HepG2 (cell line): ENCODE measurements around the gene UNC79. TPM values are rescaled to one million over a fixed set of nuclear protein-coding genes. Genes with fewer than 3 reads are reported as not detected.

Experiments
- ATAC-seq: fragments of 200-7000 bp; cut with Tn5 transposase; 3 replicates; pipeline ENCODE4 v1.9.1; 2020; ENCODE audit warnings: mild to moderate bottlenecking, moderate library complexity
- BruUV-seq: library from RNA; stranded (reverse); fragments of 400-500 nt; replicated peaks from 2 replicates; lab custom pipeline; 2021; lab: Mats Ljungman, UMichigan
- CTCF ChIA-PET: fragments of 300-600 bp; formaldehyde crosslinking; extraction: SDS; loops from one replicate; lab custom pipeline; 2021; ENCODE audit warnings: low total read pairs, inconsistent platforms, low intra/inter-chr PET ratio; lab: Yijun Ruan, JAX
- POLR2A ChIA-PET: fragments of 350-600 bp; sonication (Branson Sonifier 250); formaldehyde crosslinking; loops from one replicate; lab custom pipeline; 2020; ENCODE audit warnings: antibody characterized with exemption, inconsistent platforms; lab: Yijun Ruan, JAX
- DNase-seq: peaks from one replicate; pipeline ENCODE4 v3.0.0-alpha.2; 2015; ENCODE audit warnings: low spot score
- FAIRE-seq: peaks from 3 replicates; lab custom pipeline; 2011; peaks lifted over from hg19 to GRCh38; lab: Jason Lieb, UNC
- H2AFZ ChIP-seq: one replicate; pipeline ENCODE4 v1.6.1; 2011; ENCODE audit warnings: low read length, inconsistent platforms
- H3K27ac ChIP-seq: fragments of 300-600 bp; 3 replicates; pipeline ENCODE4 v1.8.0; 2011; ENCODE audit warnings: mixed run types, mild to moderate bottlenecking, mixed read lengths, low read length, inconsistent platforms; ENCODE audit not compliant: insufficient read depth; ENCODE audit errors: extremely low read length
- H3K27me3 ChIP-seq, 2 experiments: fragments of 200-600 bp in 1 of 2; 2 replicates in 1 of 2; 3 replicates in 1 of 2; pipeline versions ENCODE4 v1.6.0 to v1.8.0; 2011; ENCODE audit warnings: low read length in 2 of 2, mild to moderate bottlenecking in 2 of 2, moderate library complexity in 2 of 2, inconsistent platforms in 1 of 2; ENCODE audit not compliant: insufficient read depth in 2 of 2, control insufficient read depth in 1 of 2
- H3K36me3 ChIP-seq, 2 experiments: fragments of 200-600 bp in 1 of 2; replicated peaks in 1 of 2; 2 replicates in 1 of 2; 3 replicates in 1 of 2; pipeline versions ENCODE4 v1.5.1 to v1.8.0; 2011; ENCODE audit warnings: low read length in 2 of 2, inconsistent platforms in 1 of 2; ENCODE audit not compliant: insufficient read depth in 2 of 2, control insufficient read depth in 1 of 2
- H3K4me1 ChIP-seq: 2 replicates; pipeline ENCODE4 v1.5.1; 2012; ENCODE audit warnings: low read length, inconsistent platforms; ENCODE audit not compliant: insufficient read depth
- H3K4me2 ChIP-seq: 2 replicates; pipeline ENCODE4 v1.6.0; 2011; ENCODE audit warnings: low read depth, low read length, inconsistent platforms
- H3K4me3 ChIP-seq, 3 experiments: fragments of 200-600 bp in 1 of 3; sonication (generic), shearing (Covaris generic) in 1 of 3; replicated peaks in 1 of 3; 2 replicates each; pipeline ENCODE4 v1.5.1; 2011 to 2016; ENCODE audit warnings: low read length in 3 of 3, inconsistent platforms in 2 of 3, low read depth in 2 of 3, mild to moderate bottlenecking in 2 of 3, control low read depth in 1 of 3, mixed read lengths in 1 of 3; ENCODE audit not compliant: insufficient read depth in 1 of 3
- H3K79me2 ChIP-seq: one replicate; pipeline ENCODE4 v1.6.1; 2011; ENCODE audit warnings: low read length, inconsistent platforms; ENCODE audit not compliant: insufficient read depth
- H3K9ac ChIP-seq: 2 replicates; pipeline ENCODE4 v1.6.0; 2011; ENCODE audit warnings: mild to moderate bottlenecking, low read depth, low read length, inconsistent platforms; ENCODE audit not compliant: insufficient read depth
- H3K9me3 ChIP-seq: 2 replicates; pipeline ENCODE4 v1.5.1; 2012; ENCODE audit warnings: mild to moderate bottlenecking, low read length
- H4K20me1 ChIP-seq: 2 replicates; pipeline ENCODE4 v1.6.0; 2011; ENCODE audit warnings: inconsistent platforms, mild to moderate bottlenecking, low read length, moderate library complexity; ENCODE audit not compliant: insufficient read depth
- CTCF ChIP-seq: sonication (generic); formaldehyde crosslinking; IDR thresholded peaks from 2 replicates; pipeline ENCODE4 v1.5.0; 2020; ENCODE audit warnings: mild to moderate bottlenecking, missing genetic modification reagents, moderate library complexity
- GATAD1 ChIP-seq: IDR thresholded peaks from 2 replicates; pipeline ENCODE4 v1.6.1; 2016; ENCODE audit warnings: missing genetic modification reagents, missing compliant biosample characterization
- HNF1B ChIP-seq: sonication (generic); formaldehyde crosslinking; IDR thresholded peaks from 2 replicates; pipeline ENCODE4 v1.5.1; 2020; ENCODE audit warnings: mild to moderate bottlenecking, moderate library complexity, missing genetic modification reagents
- IKZF4 ChIP-seq: sonication (generic); formaldehyde crosslinking; IDR thresholded peaks from 2 replicates; pipeline ENCODE4 v1.5.1; 2020; ENCODE audit warnings: borderline replicate concordance, mild to moderate bottlenecking, low read depth, missing genetic modification reagents; ENCODE audit errors: not compliant biosample characterization
- SMAD3 ChIP-seq: sonication (generic); formaldehyde crosslinking; IDR thresholded peaks from 2 replicates; pipeline ENCODE4 v1.4.0; 2020; ENCODE audit warnings: missing genetic modification reagents
- SMC3 ChIP-seq: IDR thresholded peaks from 2 replicates; pipeline ENCODE4 v1.6.1; 2011; ENCODE audit warnings: low read length, improper control_type of control experiment
- SP2 ChIP-seq: sonication (generic); formaldehyde crosslinking; IDR thresholded peaks from 2 replicates; pipeline ENCODE4 v1.5.1; 2020; ENCODE audit warnings: mild to moderate bottlenecking, missing genetic modification reagents
- SRSF4 ChIP-seq: fragments of 200-400 bp; formaldehyde crosslinking; IDR thresholded peaks from one replicate; pipeline ENCODE4 v1.6.1; 2018; ENCODE audit warnings: mild to moderate bottlenecking, low read depth, low read length, moderate library complexity; ENCODE audit not compliant: poor library complexity, severe bottlenecking
- STAG1 ChIP-seq: sonication (generic); formaldehyde crosslinking; IDR thresholded peaks from 2 replicates; pipeline ENCODE4 v1.4.0; 2020; ENCODE audit warnings: missing genetic modification reagents
- UBTF ChIP-seq: sonication (generic); formaldehyde crosslinking; IDR thresholded peaks from 2 replicates; pipeline ENCODE4 v1.4.0; 2020; ENCODE audit warnings: mild to moderate bottlenecking, missing genetic modification reagents
- ZNF251 ChIP-seq: sonication (generic); formaldehyde crosslinking; IDR thresholded peaks from 2 replicates; pipeline ENCODE4 v1.9.0; 2021; ENCODE audit warnings: mild to moderate bottlenecking, missing genetic modification reagents
- ZSCAN20 ChIP-seq: sonication (generic); formaldehyde crosslinking; IDR thresholded peaks from 2 replicates; pipeline ENCODE4 v1.4.0; 2020; ENCODE audit warnings: missing genetic modification reagents, mild to moderate bottlenecking, borderline replicate concordance
- WGBS: methylation state at CpG from one replicate; pipeline ENCODE4 v1.1.6; 2017; ENCODE audit warnings: low lambda C conversion rate; 5-methylcytosine and 5-hydroxymethylcytosine counted together
- in situ Hi-C: cut with HindIII; loops from 2 replicates; pipeline ENCODE4 v1.10.0; 2017; ENCODE audit warnings: low pct_unique_long_range_greater_than_20kb; ENCODE audit not compliant: extremely low pct_ligation_motif_present
- intact Hi-C: fragments of 100-400 bp; cut with micrococcal nuclease; formaldehyde crosslinking; loops from one replicate; pipeline ENCODE4 v1.10.0; 2022; ENCODE audit not compliant: unreplicated experiment
- polyA plus RNA-seq, 8 experiments: library from polyadenylated mRNA; depleted of rRNA in 3 of 8; stranded (reverse) in 7 of 8; unstranded in 1 of 8; fragments of >200 nt; fragmentation: Illumina TruSeq in 4 of 8; extraction: Trizol in 4 of 8; gene quantifications; 2 replicates each; pipeline versions ENCODE4 v1.2.1 to v1.2.3, GENCODE V29; 2011 to 2016; ENCODE audit warnings: low read depth in 4 of 8, missing spikeins in 1 of 8, mixed read lengths in 1 of 8; ENCODE audit not compliant: insufficient read depth in 1 of 8
- total RNA-seq, 5 experiments: library from RNA; depleted of rRNA; stranded (reverse); fragments of >200 nt; fragmentation: Illumina TruSeq; extraction: Trizol; gene quantifications; 2 replicates each; pipeline ENCODE4 v1.2.3, GENCODE V29; 2016; ENCODE audit warnings: low read depth in 1 of 5

UNC79 gene
- total and polyA plus RNA-seq, 2 of the 13 experiments (the other 11 are each of a cell fraction or from before 2014, with no cell fraction given) = under 0.01 TPM; not detected in 1

- Histone ChIP-seq H3K79me2 (no peaks in the 10 kb centered on the region), H3K27ac (no peak overlapping the region), H3K9ac (no peak overlapping the region), H3K9me3 (no peaks in the 10 kb centered on the region), H4K20me1 (no peaks in the 10 kb centered on the region), H3K4me2 (no peak overlapping the region), H3K36me3 (no peaks in the 10 kb centered on the region), H3K4me3 (no peak overlapping the region), H2AFZ (no peak overlapping the region), H3K27me3 (peaks cover 0 to 15% of the 10 kb centered on the region in 2 experiments; a peak in 2 of 5 replicates), H3K4me1 (no peaks in the 10 kb centered on the region)
- peak; percentile 56 for TF ChIP-seq STAG1 (CRISPR knock-in tag)
- TF ChIP-seq SMC3 = peak; percentile 16; the same call in 1 of the 2 replicates
- TF ChIP-seq GATAD1 (CRISPR knock-in tag) = no peak
- TF ChIP-seq CTCF (CRISPR knock-in tag) = peak; percentile 22
- no TSS peak for BruUV-seq
- FAIRE-seq (peak; percentile 26), ATAC-seq (no peak), DNase-seq (peak; percentile 10)
- CTCF ChIA-PET = interaction anchor here (0.8 to 1.9 kb wide), 2 partner anchors 310 to 337 kb away, joined by 4 to 6 read pairs; partner anchors contain the start of genes GON7 and UBR7
- POLR2A ChIA-PET = no interaction called here
- in situ Hi-C loops = loop anchor here (10.0 kb wide), 1 partner anchor 309 kb away; no protein-coding TSS in a partner anchor
- intact Hi-C loops = no loop called here
These were observed 113.0 kb downstream of the UNC79 start for GRCh38 chr14:93543766-93544165.

GRCh38 chr14:93544212-93544611, 113.5 kb downstream of the UNC79 start:
- ChIA-PET POLR2A (no interaction called here), CTCF (interaction anchor here (0.8 to 1.9 kb wide), 2 partner anchors 310 to 337 kb away, joined by 4 to 6 read pairs; partner anchors contain the start of genes GON7 and UBR7)
- intact Hi-C loops (no loop called here), in situ Hi-C loops (loop anchor here (10.0 kb wide), 1 partner anchor 309 kb away; no protein-coding TSS in a partner anchor)
- DNase-seq (no peak), ATAC-seq (no peak), FAIRE-seq (no peak)
- Histone ChIP-seq H3K4me3 (no peak overlapping the region), H3K36me3 (no peaks in the 10 kb centered on the region), H3K27me3 (peaks cover 0 to 15% of the 10 kb centered on the region in 2 experiments; a peak in 2 of 5 replicates), H2AFZ (no peak overlapping the region), H3K4me2 (no peak overlapping the region), H3K9ac (no peak overlapping the region), H3K9me3 (no peaks in the 10 kb centered on the region), H3K79me2 (no peaks in the 10 kb centered on the region), H3K4me1 (no peaks in the 10 kb centered on the region), H4K20me1 (no peaks in the 10 kb centered on the region), H3K27ac (no peak overlapping the region)
- BruUV-seq = no TSS peak
- TF ChIP-seq SP2 (CRISPR knock-in tag) = no peak
- no peak for TF ChIP-seq ZNF251 (CRISPR knock-in tag)
- no peak for TF ChIP-seq SRSF4
- no peak for TF ChIP-seq SMAD3 (CRISPR knock-in tag)
- TF ChIP-seq ZSCAN20 (CRISPR knock-in tag) = no peak
- TF ChIP-seq IKZF4 (CRISPR knock-in tag) = no peak
- TF ChIP-seq HNF1B (CRISPR knock-in tag) = no peak
- no peak for TF ChIP-seq UBTF (CRISPR knock-in tag)
- 3% methylated on average over 3 of the region's 3 CpGs for WGBS
